Measurements from ENCODE around the gene PSD2.

The PSD2 gene

DNA sequence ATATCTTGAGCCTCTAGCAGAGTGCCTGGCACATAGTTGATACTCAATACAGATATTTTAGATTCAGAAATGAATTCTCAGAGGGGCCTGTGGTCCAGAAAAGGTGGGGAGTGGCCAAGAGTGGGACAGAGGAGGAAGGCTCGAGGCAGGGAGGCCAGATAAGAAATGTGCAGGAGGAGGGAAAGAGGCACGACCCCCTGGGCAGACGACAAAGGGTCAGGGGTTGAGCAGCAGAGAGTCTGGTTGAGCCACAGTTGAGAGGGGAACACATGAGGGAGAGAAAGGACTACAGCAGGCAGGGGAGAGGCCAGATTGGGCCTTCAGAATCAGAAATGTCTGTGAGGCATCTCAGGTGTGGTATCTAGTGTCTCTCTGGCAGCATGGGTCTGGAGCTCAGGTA is 89.1 kb downstream of the PSD2 start:
- DNase-seq, result no peak

DNA sequence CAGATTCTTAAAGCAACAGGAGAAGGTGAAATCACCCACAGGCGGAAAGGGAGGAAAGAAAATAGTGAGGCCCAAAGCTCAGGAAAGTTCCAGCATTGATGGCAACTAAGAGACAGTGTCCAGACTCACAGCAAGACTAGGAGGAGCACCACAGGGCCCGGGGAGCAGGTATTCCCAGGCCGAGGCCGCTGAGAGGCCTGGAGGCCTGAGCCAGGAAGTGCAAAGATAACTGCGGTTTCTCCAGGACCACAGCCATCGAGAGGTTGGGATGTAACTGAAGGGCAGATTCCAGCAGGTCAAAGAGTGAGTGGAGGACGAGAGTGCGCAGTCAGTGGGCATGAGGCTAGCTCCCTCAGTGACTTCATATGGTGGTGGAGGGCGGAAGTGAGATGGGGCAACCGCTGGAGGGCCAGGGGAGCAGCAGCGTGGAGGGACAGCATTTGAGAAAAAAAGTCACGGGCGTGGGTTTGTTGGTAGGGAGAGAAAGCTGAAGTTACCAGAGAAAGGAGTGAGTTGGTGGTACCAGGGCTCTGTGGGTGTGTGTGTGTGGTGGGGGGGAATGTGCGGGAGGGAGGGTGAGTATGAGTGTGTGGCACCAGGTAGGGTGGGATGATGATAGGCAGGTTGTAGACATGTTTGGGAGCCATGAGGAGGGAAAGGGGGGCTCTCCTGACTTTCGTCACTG is 89.7 kb downstream of the PSD2 start:
- no peak for DNase-seq

DNA sequence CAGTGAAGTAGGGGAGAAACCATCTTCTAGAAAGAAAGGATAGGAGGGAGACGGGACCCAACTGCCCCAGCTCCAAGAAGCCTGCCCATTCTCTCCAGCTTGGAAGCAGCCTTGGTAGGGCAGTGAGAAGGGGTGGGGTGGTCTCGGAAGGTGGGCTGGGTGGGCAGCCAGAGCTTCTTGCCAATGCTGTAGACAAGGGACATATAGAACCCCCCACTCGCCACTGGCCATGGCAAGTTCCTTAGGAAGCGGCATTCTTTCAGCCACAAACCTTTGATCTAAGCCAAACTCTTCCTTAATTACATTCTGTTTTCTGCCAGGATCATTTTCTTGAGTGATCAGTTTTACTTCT is 90.2 kb downstream of the PSD2 start:
- no peak for DNase-seq

DNA sequence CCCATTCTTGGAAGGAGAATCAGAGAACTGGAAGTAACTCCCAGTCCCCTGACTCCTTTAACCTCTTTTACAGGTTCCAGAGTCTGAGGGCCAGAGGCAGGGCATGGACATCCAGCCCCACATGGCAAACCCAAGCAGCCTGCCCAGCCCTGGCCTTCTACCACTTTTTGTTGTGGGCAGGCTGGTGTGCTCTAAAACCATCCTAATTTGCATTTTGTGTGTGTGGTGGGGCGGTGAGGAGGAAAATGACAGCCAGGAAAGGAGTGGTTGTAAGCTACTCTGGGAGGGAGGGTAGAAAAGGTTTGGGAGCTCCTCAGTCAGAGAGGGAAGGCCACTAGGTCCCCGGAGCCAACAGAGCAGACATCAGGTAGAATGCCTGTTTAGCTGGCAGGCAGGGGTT is 90.6 kb downstream of the PSD2 start:
- DNase-seq, result no peak

DNA sequence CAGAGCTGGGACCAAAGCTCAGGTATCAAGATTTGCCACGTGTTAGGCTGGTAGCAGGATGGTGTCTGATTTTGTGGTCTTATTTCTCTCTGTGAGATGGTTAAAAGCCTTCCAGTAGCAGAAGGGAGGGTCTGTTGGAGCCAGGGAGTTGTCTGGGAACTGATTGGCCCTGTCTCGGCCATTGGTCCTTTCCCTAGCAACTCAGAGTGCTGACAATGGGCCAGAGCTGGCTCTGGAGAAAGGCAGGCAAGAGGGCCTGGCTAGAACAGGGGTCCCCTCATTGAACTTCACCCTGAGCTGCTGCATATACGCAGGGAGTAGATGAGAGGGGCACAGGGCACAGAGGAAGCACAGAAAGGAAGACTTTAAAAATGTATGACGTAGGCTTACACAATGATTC is 92.8 kb downstream of the PSD2 start:
- DNase-seq, result no peak

DNA sequence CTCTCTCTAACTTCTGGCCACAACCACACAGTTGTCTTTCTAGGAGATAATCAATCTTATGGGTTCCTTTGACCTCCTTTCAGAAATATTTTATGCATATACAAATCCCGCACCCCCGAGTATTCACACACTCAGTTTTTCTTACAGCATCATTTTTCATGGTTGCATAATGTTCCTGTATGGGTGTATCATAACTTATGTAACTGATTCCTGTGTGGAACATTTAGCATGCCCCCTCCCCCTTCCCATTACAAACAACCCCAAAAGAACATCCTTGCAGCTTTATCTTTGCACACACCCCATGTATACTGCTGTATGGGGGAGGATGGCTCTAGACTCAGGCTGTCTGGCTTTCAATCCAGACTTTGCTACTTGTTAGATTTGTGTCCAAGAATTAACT is 93.8 kb downstream of the PSD2 start:
- no peak for DNase-seq

DNA sequence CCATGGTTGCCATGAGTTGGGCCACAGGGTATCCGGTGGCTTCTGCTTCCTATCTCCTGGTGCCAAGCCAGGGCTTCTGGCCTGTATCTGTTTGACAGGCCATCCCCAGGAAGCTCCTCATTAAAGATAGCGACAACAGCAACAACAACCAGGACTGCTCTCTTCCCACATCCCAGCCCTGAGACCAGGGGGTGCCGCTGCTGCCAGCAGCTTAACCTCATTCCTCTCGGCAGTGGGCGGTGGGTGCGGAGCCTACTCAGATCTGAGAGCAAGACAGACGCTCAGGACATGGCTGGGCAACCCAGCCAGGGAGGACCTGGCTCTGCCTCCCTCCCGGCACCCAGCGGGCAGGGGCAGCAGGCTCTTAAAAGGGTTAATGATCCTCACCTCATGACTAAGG is 98.3 kb downstream of the PSD2 start:
- no peak for DNase-seq
